NCI-H774 (cell line): ENCODE data around the gene GALNT9.
"Not testable (repeated sequence)": the region's sequence is repeated elsewhere in the genome, so short reads cannot be mapped to it uniquely, and the experiment has no call there.

Experiments used
- DNase-seq: peaks from one replicate; lab custom pipeline; 2025; lab: John Stamatoyannopoulos, UW

GALNT9 gene

GRCh38 chr12:132329036-132329719, at the start of gene GALNT9:
Gene GALNT9, minus strand, starts transcription at chr12:132329589. Its CDS starts 386 bp downstream, at chr12:132329203.
- no peak for DNase-seq

GRCh38 chr12:132379057-132379456, 49.7 kb upstream of the GALNT9 start:
- DNase-seq, result not testable (repeated sequence)

- no peak for DNase-seq
These were observed 47.8 kb upstream of the GALNT9 start for GRCh38 chr12:132377147-132377546.

- no peak for DNase-seq
These were observed 47.1 kb upstream of the GALNT9 start for GRCh38 chr12:132376464-132376830.

- DNase-seq, result no peak
These were observed 46.5 kb upstream of the GALNT9 start for GRCh38 chr12:132375747-132376463.

- no peak for DNase-seq
These were observed 45.4 kb upstream of the GALNT9 start for GRCh38 chr12:132374612-132375445.

GRCh38 chr12:132373901-132374611, 44.7 kb upstream of the GALNT9 start:
- DNase-seq, result no peak

- DNase-seq, result no peak
These were observed 38.5 kb upstream of the GALNT9 start for GRCh38 chr12:132367852-132368251.

GRCh38 chr12:132367071-132367851, 37.9 kb upstream of the GALNT9 start:
- DNase-seq, result no peak

- no peak for DNase-seq
These were observed 37.0 kb upstream of the GALNT9 start for GRCh38 chr12:132366341-132366861.

- no peak for DNase-seq
These were observed 35.8 kb upstream of the GALNT9 start for GRCh38 chr12:132365226-132365625.

GRCh38 chr12:132364348-132364902, 35.0 kb upstream of the GALNT9 start:
- no peak for DNase-seq

GRCh38 chr12:132363661-132364347, 34.4 kb upstream of the GALNT9 start:
- DNase-seq, result no peak

- DNase-seq, result no peak
These were observed 33.7 kb upstream of the GALNT9 start for GRCh38 chr12:132362996-132363660.

- no peak for DNase-seq
These were observed 31.8 kb upstream of the GALNT9 start for GRCh38 chr12:132360906-132361777.

- no peak for DNase-seq
These were observed 31.0 kb upstream of the GALNT9 start for GRCh38 chr12:132360410-132360809.

- DNase-seq, result no peak
These were observed 30.6 kb upstream of the GALNT9 start for GRCh38 chr12:132359971-132360370.

GRCh38 chr12:132359551-132359950, 30.2 kb upstream of the GALNT9 start:
- no peak for DNase-seq
